Measurements from ENCODE around the gene ITPR1. TPM values are rescaled to one million over a fixed set of nuclear protein-coding genes. Genes with fewer than 3 reads are reported as not detected.

ITPR1 gene
- polyA plus RNA-seq, 1 donor from 2014 or later: 2.1 TPM

GRCh38 chr3:4743371-4743770, 250.2 kb downstream of the ITPR1 start:
- Histone ChIP-seq H4K20me1 (ENCODE audit: insufficient read depth) (no peaks in the 10 kb centered on the region), H3K4me2 (ENCODE audit: low read length) (no peak overlapping the region), H3K36me3 (ENCODE audit: insufficient read depth, low read length) (no peaks in the 10 kb centered on the region), H3K27ac (ENCODE audit: low read length) (no peak overlapping the region), H3K9ac (ENCODE audit: low read length) (no peak overlapping the region), H3K4me3 (ENCODE audit: low read length) (no peak overlapping the region), H2AFZ (ENCODE audit: low read depth, low read length) (no peak overlapping the region), H3K9me2 (ENCODE audit: insufficient read depth, low read length) (no peaks in the 10 kb centered on the region), H3K79me2 (replicated peaks; ENCODE audit: insufficient read depth, low read length) (no peaks in the 10 kb centered on the region), H3F3A (ENCODE audit: insufficient read depth, low read length, poor library complexity, severe bottlenecking) (no peaks in the 10 kb centered on the region), H3K27me3 (ENCODE audit: insufficient read depth, low read depth, low read length) (no peaks in the 10 kb centered on the region), H3K9me3 (ENCODE audit: low read length) (no peaks in the 10 kb centered on the region)
- TF ChIP-seq POLR2AphosphoS5 (IDR thresholded peaks at IDR 0.05) (no peak), MXI1 (conservative IDR thresholded peaks at IDR 0.05; ENCODE audit: poor library complexity, severe bottlenecking) (no peak), TAF1 (IDR thresholded peaks at IDR 0.05; ENCODE audit: low read depth) (no peak), SMC3 (conservative IDR thresholded peaks at IDR 0.05; ENCODE audit: poor library complexity) (no peak), EZH2 (IDR thresholded peaks at IDR 0.05; ENCODE audit: borderline replicate concordance, insufficient read depth, low read length, poor library complexity, severe bottlenecking) (no peak), RAD21 (conservative IDR thresholded peaks at IDR 0.05) (no peak)

GRCh38 chr3:4744405-4745234, 251.5 kb downstream of the ITPR1 start:
- H3K4me2 ChIP-seq (ENCODE audit: low read length): no peak overlapping the region
- H3F3A ChIP-seq (ENCODE audit: insufficient read depth, low read length, poor library complexity, severe bottlenecking): no peaks in the 10 kb centered on the region
- no peak overlapping the region for H3K4me3 ChIP-seq (ENCODE audit: low read length)
- H3K9ac ChIP-seq (ENCODE audit: low read length): no peak overlapping the region
- no peaks in the 10 kb centered on the region for H3K9me2 ChIP-seq (ENCODE audit: insufficient read depth, low read length)
- no peaks in the 10 kb centered on the region for H3K9me3 ChIP-seq (ENCODE audit: low read length)
- TF ChIP-seq TAF1 (IDR thresholded peaks at IDR 0.05; ENCODE audit: low read depth): no peak
- no peak for TF ChIP-seq REST (IDR thresholded peaks at IDR 0.05; ENCODE audit: borderline replicate concordance)
- no peak for TF ChIP-seq RAD21 (conservative IDR thresholded peaks at IDR 0.05)
- H3K36me3 ChIP-seq (ENCODE audit: insufficient read depth, low read length): no peaks in the 10 kb centered on the region
- no peaks in the 10 kb centered on the region for H3K79me2 ChIP-seq (replicated peaks; ENCODE audit: insufficient read depth, low read length)
- H3K27ac ChIP-seq (ENCODE audit: low read length): no peak overlapping the region
- H2AFZ ChIP-seq (ENCODE audit: low read depth, low read length): no peak overlapping the region
- no peaks in the 10 kb centered on the region for H3K27me3 ChIP-seq (ENCODE audit: insufficient read depth, low read depth, low read length)
- no peaks in the 10 kb centered on the region for H4K20me1 ChIP-seq (ENCODE audit: insufficient read depth)

- H3K36me3 ChIP-seq (ENCODE audit: insufficient read depth, low read length): no peaks in the 10 kb centered on the region
- H3K79me2 ChIP-seq (replicated peaks; ENCODE audit: insufficient read depth, low read length): no peaks in the 10 kb centered on the region
- no peak overlapping the region for H3K27ac ChIP-seq (ENCODE audit: low read length)
- H2AFZ ChIP-seq (ENCODE audit: low read depth, low read length): no peak overlapping the region
- no peak overlapping the region for H3K4me3 ChIP-seq (ENCODE audit: low read length)
- no peak overlapping the region for H3K4me2 ChIP-seq (ENCODE audit: low read length)
- no peaks in the 10 kb centered on the region for H3F3A ChIP-seq (ENCODE audit: insufficient read depth, low read length, poor library complexity, severe bottlenecking)
- no peaks in the 10 kb centered on the region for H3K9me2 ChIP-seq (ENCODE audit: insufficient read depth, low read length)
- no peak overlapping the region for H3K9ac ChIP-seq (ENCODE audit: low read length)
- H3K9me3 ChIP-seq (ENCODE audit: low read length): no peaks in the 10 kb centered on the region
- H4K20me1 ChIP-seq (ENCODE audit: insufficient read depth): no peaks in the 10 kb centered on the region
- no peak for TF ChIP-seq RAD21 (conservative IDR thresholded peaks at IDR 0.05)
- H3K27me3 ChIP-seq (ENCODE audit: insufficient read depth, low read depth, low read length): no peaks in the 10 kb centered on the region
Observed at GRCh38 chr3:4745235-4745610, 252.1 kb downstream of the ITPR1 start.

Measured in neural cell (in vitro differentiated cells).